Naive thymus-derived CD4-positive, alpha-beta T cell (primary cell): Measurements from ENCODE around the gene FSTL5. TPM values are rescaled to one million over a fixed set of nuclear protein-coding genes. Genes with fewer than 3 reads are reported as not detected.
"Not testable (repeated sequence)": the region's sequence is repeated elsewhere in the genome, so short reads cannot be mapped to it uniquely, and the experiment has no call there.

Experiments
- ATAC-seq: fragments of 150-1000 bp; cut with Tn5 transposase; 2 replicates; pipeline ENCODE4 v1.10.0; 2021; ENCODE audit warnings: mild to moderate bottlenecking, moderate library complexity
- CTCF ChIA-PET: fragments of 350-600 bp; sonication (Branson Sonifier 250); formaldehyde crosslinking; loops from one replicate; lab custom pipeline; 2021; ENCODE audit warnings: antibody characterized with exemption; lab: Charles Lee
- POLR2A ChIA-PET: fragments of 350-600 bp; sonication (Branson Sonifier 250); formaldehyde crosslinking; loops from one replicate; lab custom pipeline; 2021; ENCODE audit warnings: antibody characterized with exemption, inconsistent platforms; lab: Charles Lee
- DNase-seq, 9 donors: peaks; one replicate each; pipeline versions ENCODE4 v3.0.0 to v3.0.0-alpha.2; 2020 to 2022; ENCODE audit warnings: mixed read lengths in 1 of 9
- H3K27ac ChIP-seq: one replicate; pipeline ENCODE4 v1.7.0; 2013; ENCODE audit warnings: mild to moderate bottlenecking, low read depth, low read length, moderate library complexity
- H3K27me3 ChIP-seq, 2 donors: one replicate each; pipeline ENCODE4 v1.7.0; 2013; ENCODE audit warnings: low read length in 2 of 2, mild to moderate bottlenecking in 2 of 2, moderate library complexity in 2 of 2; ENCODE audit not compliant: control insufficient read depth in 2 of 2, insufficient read depth in 2 of 2
- H3K36me3 ChIP-seq, 3 experiments: 1 replicate in 2 of 3; 2 replicates in 1 of 3; pipeline ENCODE4 v1.7.0; 2013; ENCODE audit warnings: low read length in 3 of 3, mild to moderate bottlenecking in 3 of 3, moderate library complexity in 1 of 3; ENCODE audit not compliant: insufficient read depth in 3 of 3, control insufficient read depth in 2 of 3
- H3K4me1 ChIP-seq, 2 donors: one replicate each; pipeline ENCODE4 v1.7.0; 2013; ENCODE audit warnings: low read length in 2 of 2, mild to moderate bottlenecking in 2 of 2, moderate library complexity in 1 of 2; ENCODE audit not compliant: control insufficient read depth in 2 of 2, insufficient read depth in 2 of 2
- H3K4me3 ChIP-seq: 2 replicates; pipeline ENCODE4 v1.7.0; 2013; ENCODE audit warnings: mild to moderate bottlenecking, low read length
- H3K9me3 ChIP-seq, 3 experiments: 1 replicate in 2 of 3; 2 replicates in 1 of 3; pipeline ENCODE4 v1.7.0; 2013; ENCODE audit warnings: low read length in 3 of 3; ENCODE audit not compliant: control insufficient read depth in 2 of 3
- H3K27ac Mint-ChIP-seq, 9 donors: one replicate each; pipeline ENCODE4 v1.8.0; 2020 to 2022; ENCODE audit warnings: mixed read lengths in 9 of 9, mild to moderate bottlenecking in 8 of 9, moderate library complexity in 5 of 9, inconsistent platforms in 2 of 9
- H3K27me3 Mint-ChIP-seq, 5 donors: one replicate each; pipeline ENCODE4 v1.8.0; 2021 to 2022; ENCODE audit warnings: mixed read lengths in 5 of 5, mild to moderate bottlenecking in 1 of 5
- H3K36me3 Mint-ChIP-seq, 5 donors: one replicate each; pipeline ENCODE4 v1.8.0; 2020 to 2022; ENCODE audit warnings: mixed read lengths in 5 of 5, mild to moderate bottlenecking in 3 of 5, inconsistent platforms in 1 of 5
- H3K4me1 Mint-ChIP-seq, 7 donors: one replicate each; pipeline ENCODE4 v1.8.0; 2020 to 2022; ENCODE audit warnings: mixed read lengths in 7 of 7, mild to moderate bottlenecking in 3 of 7, inconsistent platforms in 1 of 7
- H3K4me3 Mint-ChIP-seq, 10 donors: one replicate each; pipeline ENCODE4 v1.8.0; 2020 to 2022; ENCODE audit warnings: mild to moderate bottlenecking in 10 of 10, mixed read lengths in 10 of 10, moderate library complexity in 6 of 10, inconsistent platforms in 2 of 10
- H3K9me3 Mint-ChIP-seq, 11 donors: one replicate each; pipeline ENCODE4 v1.8.0; 2020 to 2022; ENCODE audit warnings: mixed read lengths in 11 of 11, mild to moderate bottlenecking in 4 of 11, inconsistent platforms in 1 of 11, moderate library complexity in 1 of 11
- intact Hi-C, 2 donors: fragments of 100-400 bp; cut with micrococcal nuclease; formaldehyde crosslinking; loops; one replicate each; pipeline ENCODE4 v1.15.1; 2023
- polyA plus RNA-seq, 2 donors: library from polyadenylated mRNA; unstranded; fragments of 300-500 nt; fragmentation: Illumina TruSeq; gene quantifications; one replicate each; pipeline ENCODE4 v1.2.3, GENCODE V29; 2021
- total RNA-seq, 6 experiments: library from RNA in 5 of 6; stranded (reverse) in 5 of 6; gene quantifications; 1 replicate in 5 of 6; 2 replicates in 1 of 6; pipeline ENCODE4 v1.2.3 and lab custom pipeline; 2021 to 2026

The FSTL5 gene
- total and polyA plus RNA-seq, 7 experiments from 2014 or later = not detected

- Histone ChIP-seq H3K9me3 (no peaks in the 10 kb centered on the region), H3K36me3 (no peaks in the 10 kb centered on the region), H3K27ac (no peak overlapping the region), H3K4me3 (no peak overlapping the region), H3K27me3 (no peaks in the 10 kb centered on the region), H3K4me1 (no peaks in the 10 kb centered on the region)
- no peaks in the 10 kb centered on the region for H3K36me3 Mint-ChIP-seq
- intact Hi-C loops = no loop called here
- H3K9me3 Mint-ChIP-seq = peaks cover 0 to 9% (median 0%) of the 10 kb centered on the region in 11 donors
- no peak overlapping the region for H3K27ac Mint-ChIP-seq
- no peaks in the 10 kb centered on the region for H3K27me3 Mint-ChIP-seq
- POLR2A ChIA-PET = no interaction called here
- CTCF ChIA-PET = no interaction called here
- DNase-seq (no peak), ATAC-seq (no peak)
- H3K4me1 Mint-ChIP-seq = no peaks in the 10 kb centered on the region
- H3K4me3 Mint-ChIP-seq = no peak overlapping the region
Observed at GRCh38 chr4:161760008-161760407, 403.8 kb downstream of the FSTL5 start.

DNA sequence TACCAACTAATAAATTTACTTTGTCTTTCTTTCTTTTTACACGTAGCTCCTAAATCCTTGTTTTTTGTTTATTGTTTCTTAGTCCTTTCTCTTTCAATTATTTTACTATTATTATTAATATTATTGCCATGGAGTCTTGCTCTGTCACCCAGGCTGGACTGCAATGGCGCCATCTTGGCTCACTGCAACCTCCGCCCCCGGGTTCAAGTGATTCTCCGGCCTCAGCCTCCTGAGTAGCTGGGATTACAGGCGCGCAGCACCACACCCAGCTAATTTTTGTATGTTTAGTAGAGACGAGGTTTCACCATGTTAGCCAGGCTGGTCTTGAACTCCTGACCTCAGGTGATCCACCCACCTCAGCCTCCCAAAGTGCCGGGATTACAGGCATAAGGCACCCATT is 405.4 kb downstream of the FSTL5 start:
- H3K27ac ChIP-seq, H3K9me3 ChIP-seq, H3K9me3 Mint-ChIP-seq, H3K27ac Mint-ChIP-seq, H3K4me3 Mint-ChIP-seq, DNase-seq, CTCF ChIA-PET, H3K4me1 Mint-ChIP-seq, H3K27me3 ChIP-seq, H3K27me3 Mint-ChIP-seq, H3K36me3 ChIP-seq, intact Hi-C loops, H3K4me3 ChIP-seq, ATAC-seq, H3K4me1 ChIP-seq, POLR2A ChIA-PET, H3K36me3 Mint-ChIP-seq: not testable (repeated sequence)

GRCh38 chr4:161728929-161729328 is 434.9 kb downstream of the FSTL5 start:
- intact Hi-C loops = no loop called here
- no peak for ATAC-seq
- no peak overlapping the region for H3K27ac Mint-ChIP-seq
- no peak overlapping the region for H3K4me3 Mint-ChIP-seq
- Histone ChIP-seq H3K9me3 (no peaks in the 10 kb centered on the region), H3K36me3 (no peaks in the 10 kb centered on the region), H3K4me1 (no peaks in the 10 kb centered on the region), H3K27me3 (no peaks in the 10 kb centered on the region), H3K4me3 (no peak overlapping the region), H3K27ac (no peak overlapping the region)
- no peaks in the 10 kb centered on the region for H3K27me3 Mint-ChIP-seq
- ChIA-PET CTCF (no interaction called here), POLR2A (no interaction called here)
- H3K4me1 Mint-ChIP-seq = no peaks in the 10 kb centered on the region
- peaks cover 0 to 39% (median 0%) of the 10 kb centered on the region in 11 donors for H3K9me3 Mint-ChIP-seq
- no peak for DNase-seq
- H3K36me3 Mint-ChIP-seq = no peaks in the 10 kb centered on the region

DNA sequence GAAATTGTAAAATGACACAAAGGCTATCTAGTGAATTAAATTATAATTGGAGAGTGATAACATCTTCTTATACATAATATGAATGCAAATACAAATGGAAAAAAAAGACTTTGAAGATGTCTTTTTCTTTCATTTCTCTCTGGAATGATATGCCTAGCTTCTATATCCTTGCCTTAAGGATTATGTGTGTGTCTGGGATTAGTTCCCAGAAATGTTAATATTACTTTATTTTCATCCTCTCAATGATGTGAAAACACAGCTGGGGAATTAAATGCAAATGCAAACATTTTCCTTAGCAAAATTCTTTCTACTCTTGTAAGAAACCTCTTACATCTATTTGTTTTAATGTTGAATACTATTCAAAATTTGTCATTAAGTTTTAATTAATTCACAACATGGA is 441.9 kb downstream of the FSTL5 start:
- H3K9me3 ChIP-seq = no peaks in the 10 kb centered on the region
- no peak overlapping the region for H3K4me3 ChIP-seq
- no peaks in the 10 kb centered on the region for H3K36me3 Mint-ChIP-seq
- ATAC-seq (no peak), DNase-seq (no peak)
- CTCF ChIA-PET = no interaction called here
- H3K4me1 Mint-ChIP-seq = no peaks in the 10 kb centered on the region
- POLR2A ChIA-PET = no interaction called here
- peaks cover 0 to 28% (median 1%) of the 10 kb centered on the region in 11 donors for H3K9me3 Mint-ChIP-seq
- no peaks in the 10 kb centered on the region for H3K27me3 Mint-ChIP-seq
- no peaks in the 10 kb centered on the region for H3K4me1 ChIP-seq
- no peak overlapping the region for H3K4me3 Mint-ChIP-seq
- intact Hi-C loops = no loop called here
- no peaks in the 10 kb centered on the region for H3K36me3 ChIP-seq
- no peak overlapping the region for H3K27ac Mint-ChIP-seq
- no peaks in the 10 kb centered on the region for H3K27me3 ChIP-seq
- H3K27ac ChIP-seq = no peak overlapping the region

DNA sequence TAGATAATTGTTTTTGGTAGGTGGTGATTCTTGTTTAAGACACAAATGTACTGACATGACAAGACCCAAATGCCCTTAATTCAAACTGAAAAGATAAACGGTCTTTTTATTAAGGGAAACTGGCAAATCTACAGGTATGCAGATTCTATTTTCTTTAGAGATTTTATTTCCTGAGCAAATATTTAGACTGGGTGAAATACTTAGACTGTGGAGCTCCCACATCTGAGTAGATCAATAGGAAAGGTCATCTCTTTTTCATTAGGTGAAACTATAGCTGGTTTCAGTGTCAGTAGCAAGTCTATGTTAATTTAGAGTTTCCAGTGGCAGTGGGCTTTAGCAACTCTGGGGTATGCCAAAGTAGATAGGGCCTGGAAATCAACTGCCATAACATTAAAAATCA is 446.7 kb downstream of the FSTL5 start:
- intact Hi-C loops = no loop called here
- no peak overlapping the region for H3K27ac Mint-ChIP-seq
- POLR2A ChIA-PET = no interaction called here

GRCh38 chr4:161714931-161715330 is 448.9 kb downstream of the FSTL5 start:
- H3K4me1 Mint-ChIP-seq = no peaks in the 10 kb centered on the region
- POLR2A ChIA-PET = no interaction called here
- DNase-seq = no peak
- H3K27me3 ChIP-seq = no peaks in the 10 kb centered on the region
- intact Hi-C loops = no loop called here
- H3K4me3 Mint-ChIP-seq = no peak overlapping the region
- no peaks in the 10 kb centered on the region for H3K4me1 ChIP-seq
- no peak for ATAC-seq
- no peak overlapping the region for H3K27ac Mint-ChIP-seq
- peaks cover 0 to 16% (median 3%) of the 10 kb centered on the region in 11 donors for H3K9me3 Mint-ChIP-seq
- H3K36me3 Mint-ChIP-seq = no peaks in the 10 kb centered on the region
- H3K4me3 ChIP-seq = no peak overlapping the region
- H3K36me3 ChIP-seq = no peaks in the 10 kb centered on the region
- H3K27ac ChIP-seq = no peak overlapping the region
- H3K27me3 Mint-ChIP-seq = no peaks in the 10 kb centered on the region
- H3K9me3 ChIP-seq = no peaks in the 10 kb centered on the region
- CTCF ChIA-PET = no interaction called here

More for the DNA sequence above, 446.7 kb downstream of the FSTL5 start:
- H3K9me3 Mint-ChIP-seq = peaks cover 0 to 16% (median 3%) of the 10 kb centered on the region in 11 donors
- no peak for DNase-seq
- H3K27me3 Mint-ChIP-seq = no peaks in the 10 kb centered on the region
- H3K9me3 ChIP-seq = no peaks in the 10 kb centered on the region
- no peak overlapping the region for H3K4me3 ChIP-seq
- no peaks in the 10 kb centered on the region for H3K27me3 ChIP-seq
- CTCF ChIA-PET = no interaction called here
- H3K27ac ChIP-seq = no peak overlapping the region
- H3K4me1 ChIP-seq = no peaks in the 10 kb centered on the region
- no peaks in the 10 kb centered on the region for H3K4me1 Mint-ChIP-seq
- H3K36me3 ChIP-seq = no peaks in the 10 kb centered on the region
- ATAC-seq = no peak
- H3K4me3 Mint-ChIP-seq = no peak overlapping the region
- no peaks in the 10 kb centered on the region for H3K36me3 Mint-ChIP-seq

GRCh38 chr4:161714022-161714751 is 449.6 kb downstream of the FSTL5 start:
- CTCF ChIA-PET = no interaction called here
- intact Hi-C loops = no loop called here

More at GRCh38 chr4:161714022-161714751, 449.6 kb downstream of the FSTL5 start:
- H3K27ac ChIP-seq = no peak overlapping the region
- H3K27me3 ChIP-seq = no peaks in the 10 kb centered on the region
- ATAC-seq (no peak), DNase-seq (no peak)
- Mint-ChIP-seq H3K4me3 (no peak overlapping the region), H3K4me1 (no peaks in the 10 kb centered on the region), H3K27me3 (no peaks in the 10 kb centered on the region), H3K36me3 (no peaks in the 10 kb centered on the region), H3K9me3 (peaks cover 0 to 10% (median 1%) of the 10 kb centered on the region in 11 donors), H3K27ac (no peak overlapping the region)
- no peaks in the 10 kb centered on the region for H3K36me3 ChIP-seq
- H3K4me3 ChIP-seq = no peak overlapping the region
- H3K4me1 ChIP-seq = no peaks in the 10 kb centered on the region
- no peaks in the 10 kb centered on the region for H3K9me3 ChIP-seq
- POLR2A ChIA-PET = no interaction called here
